Testis (tissue), 3 donors: ENCODE results near the gene GPC2. TPM values are rescaled to one million over a fixed set of nuclear protein-coding genes. Genes with fewer than 3 reads are reported as not detected.
"Not testable (repeated sequence)": the region's sequence is repeated elsewhere in the genome, so short reads cannot be mapped to it uniquely, and the experiment has no call there.

Experiments used
- DNase-seq: peaks from one replicate; pipeline ENCODE4 v3.0.0-alpha.2; 2019
- H3K27ac ChIP-seq, 2 donors: fragments of 200-600 bp; sonication (generic); one replicate each; pipeline ENCODE4 v1.5.1; 2019
- H3K27me3 ChIP-seq: fragments of 200-600 bp; sonication (generic); one replicate; pipeline ENCODE4 v1.5.1; 2019
- H3K36me3 ChIP-seq: fragments of 200-600 bp; sonication (generic); one replicate; pipeline ENCODE4 v1.5.1; 2017; ENCODE audit warnings: low read depth; ENCODE audit errors: missing control alignments
- H3K4me1 ChIP-seq: fragments of 200-600 bp; sonication (generic); one replicate; pipeline ENCODE4 v1.5.1; 2019
- H3K4me3 ChIP-seq, 2 donors: fragments of 200-600 bp; sonication (generic); one replicate each; pipeline ENCODE4 v1.5.1; 2017 to 2019
- H3K9me3 ChIP-seq: fragments of 200-600 bp; sonication (generic); one replicate; pipeline ENCODE4 v1.5.1; 2017
- CTCF ChIP-seq, 3 experiments: fragments of 450-650 bp in 2 of 3; fragments of 200-600 bp in 1 of 3; sonication (generic) in 1 of 3; IDR thresholded peaks; one replicate each; pipeline ENCODE4 v1.5.1; 2016 to 2019; ENCODE audit warnings: antibody characterized with exemption in 3 of 3, mild to moderate bottlenecking in 2 of 3, moderate library complexity in 1 of 3
- POLR2A ChIP-seq: fragments of 450-650 bp; IDR thresholded peaks from one replicate; pipeline ENCODE4 v1.6.1; 2017; ENCODE audit warnings: antibody characterized with exemption, mild to moderate bottlenecking, moderate library complexity
- WGBS, 2 donors: methylation state at CpG; one replicate each; pipeline ENCODE4 v1.1.5; 2018; 5-methylcytosine and 5-hydroxymethylcytosine counted together
- intact Hi-C: fragments of 100-400 bp; cut with DNase I; formaldehyde crosslinking; loops from one replicate; pipeline ENCODE4 v1.15.1; 2023; ENCODE audit warnings: low total_unique reads
- polyA plus RNA-seq: library from polyadenylated mRNA; stranded (reverse); fragments of 350-450 nt; fragmentation: Illumina TruSeq; extraction: RNeasy Lipid Tissue Mini Kit (QIAGEN cat#74804); gene quantifications from one replicate; pipeline ENCODE4 v1.2.3, GENCODE V29; 2014; ENCODE audit warnings: low read depth, low replicate concordance; ENCODE audit not compliant: insufficient read depth
- total RNA-seq, 2 donors: library from RNA; depleted of rRNA; stranded (reverse); fragments of >200 nt; gene quantifications; one replicate each; pipeline ENCODE4 v1.2.3, GENCODE V29; 2016

The GPC2 gene
- total and polyA plus RNA-seq, 3 donors from 2014 or later = 12.7 to 20.7 (median 17.7) TPM

DNA sequence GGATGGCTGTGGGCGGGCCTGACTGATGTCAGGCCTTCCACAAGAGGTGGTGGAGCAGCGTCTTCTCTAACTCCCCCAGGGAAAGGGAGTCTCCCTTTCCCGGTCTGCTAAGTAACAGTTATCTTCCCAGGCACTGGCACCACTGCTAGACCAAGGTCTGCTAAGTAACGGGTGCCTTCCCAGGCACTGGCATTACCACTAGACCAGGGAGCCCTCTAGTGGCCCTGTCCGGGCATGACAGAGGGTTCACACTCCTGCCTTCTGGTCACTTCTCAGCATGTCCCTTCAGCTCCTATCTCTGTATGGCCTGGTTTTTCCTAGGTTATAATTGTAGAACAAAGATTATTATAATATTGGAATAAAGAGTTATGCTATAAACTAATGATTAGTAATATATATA, 40.8 kb upstream of the GPC2 start:
- H3K9me3 ChIP-seq, H3K4me1 ChIP-seq, H3K36me3 ChIP-seq, H3K27ac ChIP-seq, H3K27me3 ChIP-seq, H3K4me3 ChIP-seq, intact Hi-C loops: not testable (repeated sequence)
- peak in 2 of 3 experiments; percentile 20 to 34 for TF ChIP-seq CTCF (IDR thresholded peaks at IDR 0.05)
- peak; percentile 95 for DNase-seq
- WGBS, 2 donors = 10 to 20% methylated on average over 1 of the region's 5 CpGs

DNA sequence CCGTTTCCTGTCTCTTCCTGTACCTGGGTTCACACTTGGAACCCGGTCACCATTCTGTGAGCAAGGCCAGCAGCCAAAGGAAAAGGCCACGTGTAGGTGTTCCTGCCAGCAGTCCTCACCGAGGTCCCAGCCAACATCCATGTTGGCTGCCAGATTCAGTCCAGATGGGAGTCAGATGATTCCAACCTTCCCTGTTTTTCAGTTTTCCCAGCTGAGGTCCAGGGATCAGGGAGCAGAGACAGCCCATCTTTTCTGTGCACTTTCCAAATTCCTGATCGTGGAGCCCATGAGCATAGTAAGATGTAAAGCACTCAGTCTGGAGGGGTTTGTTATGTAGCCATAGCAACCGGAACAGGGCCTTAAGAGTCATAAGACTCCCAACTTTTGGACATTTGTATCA, 38.7 kb upstream of the GPC2 start:
- Histone ChIP-seq H3K36me3 (no peaks in the 10 kb centered on the region), H3K4me3 (no peak overlapping the region), H3K4me1 (peaks cover 7% of the 10 kb centered on the region), H3K9me3 (no peaks in the 10 kb centered on the region), H3K27ac (peak overlapping the region in 1 of 2 donors; percentile 2), H3K27me3 (no peaks in the 10 kb centered on the region)
- DNase-seq = peak; percentile 57
- no peak for TF ChIP-seq POLR2A
- 43 to 47% methylated on average over 6 of the region's 6 CpGs for WGBS, 2 donors
- intact Hi-C loops = no loop called here

- H3K36me3 ChIP-seq, DNase-seq, intact Hi-C loops, H3K4me1 ChIP-seq, H3K27ac ChIP-seq, H3K9me3 ChIP-seq, H3K4me3 ChIP-seq, H3K27me3 ChIP-seq: not testable (repeated sequence)
- WGBS, 2 donors = 85 to 92% methylated on average over 4 to 5 of the region's 5 CpGs
Measured at GRCh38 chr7:100214356-100214755, 37.2 kb upstream of the GPC2 start.

- no peaks in the 10 kb centered on the region for H3K27me3 ChIP-seq
- WGBS, 2 donors = 71 to 97% methylated on average over 3 to 6 of the region's 6 CpGs
- H3K36me3 ChIP-seq = no peaks in the 10 kb centered on the region
- H3K9me3 ChIP-seq = no peaks in the 10 kb centered on the region
- TF ChIP-seq POLR2A (no peak), CTCF (IDR thresholded peaks at IDR 0.05) (no peak)
- H3K4me3 ChIP-seq = no peak overlapping the region
- H3K4me1 ChIP-seq = peaks cover 7% of the 10 kb centered on the region
- no peak overlapping the region for H3K27ac ChIP-seq
- DNase-seq = no peak
- intact Hi-C loops = no loop called here
Measured at GRCh38 chr7:100213672-100214071, 36.5 kb upstream of the GPC2 start.

DNA sequence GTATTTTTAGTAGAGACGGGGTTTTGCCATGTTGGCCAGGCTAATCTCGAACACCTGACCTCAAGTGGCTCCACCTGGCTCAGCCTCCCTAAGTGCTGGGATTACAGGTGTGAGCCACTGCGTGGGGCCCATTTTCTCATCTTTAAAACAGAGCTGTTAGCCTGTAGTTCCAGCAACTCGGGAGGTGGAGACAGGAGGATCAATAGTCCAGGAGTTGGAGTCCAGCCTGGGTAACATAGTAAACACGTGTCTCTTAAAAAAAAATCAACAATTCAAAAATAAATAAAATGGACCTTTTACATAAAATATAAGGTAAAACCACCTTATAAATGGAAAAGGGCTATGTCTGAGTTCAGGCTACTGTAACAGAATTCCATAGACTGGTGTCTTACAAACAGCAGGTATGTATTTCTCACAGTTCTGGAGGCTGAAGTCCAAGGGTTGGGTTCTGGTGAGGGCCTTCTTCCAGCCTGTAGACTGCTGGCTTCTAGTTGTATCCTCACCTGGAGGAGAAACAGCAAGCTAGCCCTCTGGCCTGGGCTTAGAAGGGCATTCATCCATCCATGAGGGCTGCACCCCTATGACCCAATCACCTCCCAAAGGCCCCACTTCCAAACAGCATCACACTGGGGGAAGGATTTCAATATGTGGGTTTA, 35.6 kb upstream of the GPC2 start:
- Histone ChIP-seq H3K4me1 (peaks cover 7% of the 10 kb centered on the region), H3K9me3 (no peaks in the 10 kb centered on the region), H3K27me3 (no peaks in the 10 kb centered on the region), H3K36me3 (no peaks in the 10 kb centered on the region), H3K4me3 (no peak overlapping the region), H3K27ac (no peak overlapping the region)
- WGBS, 2 donors = 90% methylated on average over 5 of the region's 5 CpGs
- intact Hi-C loops = no loop called here
- TF ChIP-seq CTCF (IDR thresholded peaks at IDR 0.05) (no peak), POLR2A (no peak)
- DNase-seq = no peak

DNA sequence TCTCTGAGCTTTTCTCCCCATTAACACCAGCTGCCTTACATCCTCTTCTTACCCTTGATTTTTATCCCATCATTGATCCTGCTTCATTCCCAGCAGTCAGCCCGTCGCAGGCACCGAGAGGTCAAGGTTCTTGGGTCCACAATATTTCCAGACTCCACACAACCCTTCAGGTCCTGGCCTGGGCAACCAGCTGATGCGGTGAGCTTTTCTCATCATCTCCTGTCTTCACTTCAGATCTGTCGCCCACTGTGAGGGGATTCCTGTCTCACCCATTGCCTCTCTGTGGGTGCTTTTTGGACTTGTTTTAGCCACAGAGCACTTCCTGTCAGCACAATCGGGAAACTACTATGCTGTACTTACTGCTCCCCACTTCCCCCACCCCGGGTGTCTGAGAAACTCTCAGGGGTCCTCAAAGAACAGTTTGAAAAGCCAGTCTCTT, 34.2 kb upstream of the GPC2 start:
- no peak overlapping the region for H3K4me3 ChIP-seq
- H3K4me1 ChIP-seq = peaks cover 6% of the 10 kb centered on the region
- no peaks in the 10 kb centered on the region for H3K9me3 ChIP-seq
- WGBS, 2 donors = 85 to 88% methylated on average over 7 of the region's 7 CpGs
- H3K36me3 ChIP-seq = no peaks in the 10 kb centered on the region
- H3K27me3 ChIP-seq = no peaks in the 10 kb centered on the region
- DNase-seq = no peak
- H3K27ac ChIP-seq = no peak overlapping the region
- TF ChIP-seq CTCF (IDR thresholded peaks at IDR 0.05) = no peak
- TF ChIP-seq POLR2A = no peak
- intact Hi-C loops = no loop called here
